GM23338 (cell line): ENCODE data around the gene TJP1. TPM values are rescaled to one million over a fixed set of nuclear protein-coding genes. Genes with fewer than 3 reads are reported as not detected.

Experiments used
- ATAC-seq: fragments of 200-7000 bp; cut with Tn5 transposase; 3 replicates; pipeline ENCODE4 v1.9.1; 2020
- DNase-seq: peaks from one replicate; pipeline ENCODE4 v3.0.0-alpha.2; 2015; ENCODE audit warnings: low spot score
- H2AFZ ChIP-seq: fragments of 200-600 bp; sonication (generic); 2 replicates; pipeline ENCODE4 v1.8.0; 2016; ENCODE audit warnings: antibody characterized with exemption, mild to moderate bottlenecking, moderate library complexity
- H3F3A ChIP-seq: fragments of 200-600 bp; sonication (generic); replicated peaks from 2 replicates; pipeline ENCODE4 v1.8.0; 2017; ENCODE audit warnings: antibody characterized with exemption, mixed run types, low read depth
- H3K27ac ChIP-seq: fragments of 200-600 bp; sonication (generic); 2 replicates; pipeline ENCODE4 v1.6.1; 2016; ENCODE audit warnings: low read depth
- H3K27me3 ChIP-seq: fragments of 200-600 bp; sonication (generic); 2 replicates; pipeline ENCODE4 v1.8.0; 2016; ENCODE audit warnings: mild to moderate bottlenecking, mixed run types, moderate library complexity; ENCODE audit not compliant: insufficient read depth
- H3K36me3 ChIP-seq: fragments of 200-600 bp; sonication (generic); 2 replicates; pipeline ENCODE4 v1.8.0; 2016; ENCODE audit warnings: mild to moderate bottlenecking; ENCODE audit not compliant: insufficient read depth
- H3K4me1 ChIP-seq: fragments of 200-600 bp; sonication (generic); 2 replicates; pipeline ENCODE4 v1.8.0; 2016; ENCODE audit warnings: mild to moderate bottlenecking, moderate library complexity; ENCODE audit not compliant: insufficient read depth
- H3K4me2 ChIP-seq: fragments of 200-600 bp; sonication (generic); 2 replicates; pipeline ENCODE4 v1.7.1; 2017; ENCODE audit warnings: mixed run types
- H3K4me3 ChIP-seq: fragments of 200-600 bp; sonication (generic); 2 replicates; pipeline ENCODE4 v1.6.1; 2016; ENCODE audit warnings: mixed run types
- H3K79me2 ChIP-seq: fragments of 200-600 bp; sonication (generic); replicated peaks from 2 replicates; pipeline ENCODE4 v1.8.0; 2017; ENCODE audit warnings: mild to moderate bottlenecking; ENCODE audit not compliant: insufficient read depth
- H3K9me2 ChIP-seq: fragments of 200-600 bp; sonication (generic); 2 replicates; pipeline ENCODE4 v1.8.0; 2017; ENCODE audit not compliant: insufficient read depth
- H4K20me1 ChIP-seq: fragments of 200-600 bp; sonication (generic); replicated peaks from 2 replicates; pipeline ENCODE4 v1.8.0; 2017; ENCODE audit warnings: mild to moderate bottlenecking; ENCODE audit not compliant: insufficient read depth
- H3K27ac Mint-ChIP-seq: 2 replicates; pipeline ENCODE4 v1.8.0; 2020; ENCODE audit warnings: inconsistent platforms, mild to moderate bottlenecking, moderate library complexity, mixed read lengths
- H3K27me3 Mint-ChIP-seq: 3 replicates; pipeline ENCODE4 v1.8.0; 2022; ENCODE audit warnings: low read depth, mild to moderate bottlenecking, moderate library complexity, mixed read lengths, inconsistent platforms; ENCODE audit not compliant: insufficient read depth, poor library complexity
- H3K36me3 Mint-ChIP-seq: 3 replicates; pipeline ENCODE4 v1.8.0; 2021; ENCODE audit warnings: low read depth, mild to moderate bottlenecking, inconsistent platforms, moderate library complexity, mixed read lengths
- H3K4me1 Mint-ChIP-seq: 3 replicates; pipeline ENCODE4 v1.8.0; 2020; ENCODE audit warnings: mild to moderate bottlenecking, inconsistent platforms, mixed read lengths
- H3K4me3 Mint-ChIP-seq: 3 replicates; pipeline ENCODE4 v1.8.0; 2021; ENCODE audit warnings: moderate library complexity, mild to moderate bottlenecking, inconsistent platforms, mixed read lengths
- H3K9me3 Mint-ChIP-seq: 3 replicates; pipeline ENCODE4 v1.8.0; 2020; ENCODE audit warnings: moderate library complexity, mild to moderate bottlenecking, inconsistent platforms, mixed read lengths
- CREB1 ChIP-seq: fragments of 250-450 bp; sonication (Bioruptor Pico); IDR thresholded peaks from 2 replicates; pipeline ENCODE4 v1.5.0; 2020; ENCODE audit warnings: low read depth, mild to moderate bottlenecking, moderate library complexity
- CTCF ChIP-seq, 2 experiments: fragments of 200-600 bp in 1 of 2; sonication (generic) in 1 of 2; conservative IDR thresholded peaks; 2 replicates each; pipeline versions ENCODE4 v1.5.1 to v1.6.1; 2016 to 2017; ENCODE audit warnings: antibody characterized with exemption in 2 of 2, low read depth in 2 of 2, mild to moderate bottlenecking in 2 of 2, moderate library complexity in 1 of 2
- EZH2 ChIP-seq: fragments of 200-600 bp; sonication (generic); IDR thresholded peaks from one replicate; pipeline ENCODE4 v1.8.0; 2017; ENCODE audit warnings: antibody characterized with exemption, mild to moderate bottlenecking, low read depth; ENCODE audit not compliant: unreplicated experiment
- EZH2phosphoT487 ChIP-seq: fragments of 200-600 bp; sonication (generic); IDR thresholded peaks from one replicate; pipeline ENCODE4 v1.8.1; 2018; ENCODE audit warnings: antibody characterized with exemption; ENCODE audit not compliant: unreplicated experiment
- JUNB ChIP-seq: IDR thresholded peaks from one replicate; pipeline ENCODE4 v1.6.1; 2016; ENCODE audit warnings: antibody characterized with exemption; ENCODE audit not compliant: unreplicated experiment
- NANOG ChIP-seq: IDR thresholded peaks from 2 replicates; pipeline ENCODE4 v1.6.1; 2016; ENCODE audit warnings: antibody characterized with exemption, borderline replicate concordance
- STAT1 ChIP-seq: IDR thresholded peaks from one replicate; pipeline ENCODE4 v1.6.1; 2016; ENCODE audit warnings: antibody characterized with exemption; ENCODE audit not compliant: unreplicated experiment
- ZNF114 ChIP-seq: fragments of 250-450 bp; sonication (Bioruptor Pico); IDR thresholded peaks from 2 replicates; pipeline ENCODE4 v1.5.0; 2020; ENCODE audit warnings: mild to moderate bottlenecking, moderate library complexity
- ZNF331 ChIP-seq: fragments of 250-450 bp; sonication (Bioruptor Pico); IDR thresholded peaks from 2 replicates; pipeline ENCODE4 v1.5.0; 2020; ENCODE audit warnings: low read depth, mild to moderate bottlenecking, moderate library complexity
- ZNF462 ChIP-seq: fragments of 250-450 bp; sonication (Bioruptor Pico); IDR thresholded peaks from 2 replicates; pipeline ENCODE4 v1.5.0; 2020; ENCODE audit warnings: mild to moderate bottlenecking, moderate library complexity
- polyA plus RNA-seq: library from polyadenylated mRNA; unstranded; fragments of >200 nt; fragmentation: Nextera tagmentation; extraction: Ambion mirVana; gene quantifications from 2 replicates; pipeline ENCODE4 v1.2.1, GENCODE V29; 2016
- total RNA-seq: library from RNA; depleted of rRNA; stranded (reverse); fragments of >200 nt; shearing (Covaris generic); gene quantifications from 2 replicates; pipeline ENCODE4 v1.2.3, GENCODE V29; 2014
- TF ChIP-seq, protein P1 (sequence below): IDR thresholded peaks from 2 replicates; pipeline ENCODE4 v1.6.1; 2016; ENCODE audit warnings: antibody characterized with exemption
- TF ChIP-seq, protein P2 (sequence below): IDR thresholded peaks from one replicate; pipeline ENCODE4 v1.6.1; 2018; ENCODE audit warnings: antibody characterized with exemption; ENCODE audit not compliant: unreplicated experiment

TJP1 gene
- total and polyA plus RNA-seq, 2 experiments from 2014 or later: 76.2 to 116 TPM

DNA sequence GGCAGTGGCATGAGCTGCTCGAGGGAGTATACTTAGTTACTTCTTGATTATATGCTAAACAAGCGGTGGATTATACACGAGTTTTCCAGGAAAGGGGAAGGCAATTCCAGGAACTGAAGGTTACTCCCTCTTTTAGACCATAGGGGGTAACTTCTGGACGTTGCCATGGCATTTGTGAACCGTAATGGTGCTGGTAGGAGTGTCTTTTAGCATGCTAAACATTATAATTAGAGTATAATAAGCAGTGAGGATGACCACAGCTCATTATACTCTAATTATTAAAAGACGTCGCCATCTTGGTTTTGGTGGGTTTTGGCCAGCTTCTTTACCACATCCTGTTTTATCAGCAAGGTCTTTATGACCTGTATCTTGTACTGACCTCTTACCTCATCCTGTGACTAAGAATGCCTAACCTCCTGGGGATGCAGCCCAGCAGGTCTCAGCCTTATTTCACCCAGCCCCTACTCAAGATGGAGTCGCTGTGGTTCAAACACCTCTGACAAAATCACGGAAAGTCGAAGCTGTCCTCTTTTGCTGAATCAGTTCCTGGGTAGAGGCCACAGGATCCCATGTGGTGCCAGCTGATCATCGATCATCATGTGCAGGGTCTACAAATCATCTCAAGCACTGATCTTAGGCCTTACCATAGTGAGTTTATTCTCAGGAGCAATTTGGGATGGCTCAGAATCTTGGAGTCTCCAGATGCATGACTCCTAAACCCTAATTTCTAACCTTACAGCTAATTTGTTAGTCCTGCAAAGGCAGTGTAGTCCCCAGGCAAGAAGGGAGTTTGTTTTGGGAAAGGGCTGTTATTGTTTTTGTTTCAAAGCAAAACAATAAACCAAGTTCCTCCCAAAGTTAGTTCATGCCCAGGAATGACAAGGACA is 149.1 kb downstream of the TJP1 start (continued):
- no peak for TF ChIP-seq ZNF114

DNA sequence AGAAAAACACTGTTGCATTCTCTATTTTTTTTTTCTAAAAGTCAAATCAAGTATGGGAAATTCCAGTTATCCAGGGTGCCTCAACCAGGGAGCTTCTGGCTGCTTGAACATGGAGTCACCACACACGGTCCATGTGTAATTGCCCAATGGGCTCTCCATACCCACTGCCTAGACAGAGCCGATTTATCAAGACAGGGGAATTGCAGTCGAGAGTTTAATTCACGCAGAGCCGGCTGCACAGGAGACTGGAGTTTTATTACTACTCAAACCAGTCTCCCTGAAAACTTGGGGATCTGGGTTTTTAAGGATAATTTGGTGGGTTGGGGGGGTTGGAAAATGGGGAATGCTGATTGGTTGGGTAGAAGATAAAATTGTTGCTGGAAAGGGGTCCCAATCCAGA is 149.8 kb downstream of the TJP1 start:
- H3K9me3 Mint-ChIP-seq: no peaks in the 10 kb centered on the region
- no peak overlapping the region for H3K27ac ChIP-seq
- H3K36me3 Mint-ChIP-seq: no peaks in the 10 kb centered on the region; the same call in 2 of the 3 replicates
- peaks cover 23% of the 10 kb centered on the region for H3K4me1 ChIP-seq
- no peak overlapping the region for H3K4me2 ChIP-seq
- H2AFZ ChIP-seq: no peak overlapping the region
- H4K20me1 ChIP-seq: no peaks in the 10 kb centered on the region
- no peak for ATAC-seq
- no peak overlapping the region for H3K4me3 ChIP-seq
- no peaks in the 10 kb centered on the region for H3K36me3 ChIP-seq
- no peaks in the 10 kb centered on the region for H3K79me2 ChIP-seq
- peaks cover 7% of the 10 kb centered on the region for H3K9me2 ChIP-seq
- H3K4me1 Mint-ChIP-seq: peaks cover 22% of the 10 kb centered on the region
- H3K4me3 Mint-ChIP-seq: no peak overlapping the region
- H3K27me3 Mint-ChIP-seq: peaks cover 27% of the 10 kb centered on the region
- H3K27ac Mint-ChIP-seq: no peak overlapping the region
- no peak for DNase-seq
- H3F3A ChIP-seq: 0 out of 2 replicates have a peak, but pooled peaks cover 14% of the 10 kb centered on the region
- H3K27me3 ChIP-seq: peaks cover 12% of the 10 kb centered on the region
- TF ChIP-seq ZNF114 (no peak), EZH2phosphoT487 (no peak), ZNF331 (CRISPR knock-in tag) (no peak), CREB1 (no peak), CTCF (conservative IDR thresholded peaks at IDR 0.05; ENCODE audit: low read depth in 2 of 2) (no peak), ZNF462 (no peak), JUNB (no peak), NANOG (no peak), EZH2 (no peak), STAT1 (no peak)
- TF ChIP-seq, protein P1, sequence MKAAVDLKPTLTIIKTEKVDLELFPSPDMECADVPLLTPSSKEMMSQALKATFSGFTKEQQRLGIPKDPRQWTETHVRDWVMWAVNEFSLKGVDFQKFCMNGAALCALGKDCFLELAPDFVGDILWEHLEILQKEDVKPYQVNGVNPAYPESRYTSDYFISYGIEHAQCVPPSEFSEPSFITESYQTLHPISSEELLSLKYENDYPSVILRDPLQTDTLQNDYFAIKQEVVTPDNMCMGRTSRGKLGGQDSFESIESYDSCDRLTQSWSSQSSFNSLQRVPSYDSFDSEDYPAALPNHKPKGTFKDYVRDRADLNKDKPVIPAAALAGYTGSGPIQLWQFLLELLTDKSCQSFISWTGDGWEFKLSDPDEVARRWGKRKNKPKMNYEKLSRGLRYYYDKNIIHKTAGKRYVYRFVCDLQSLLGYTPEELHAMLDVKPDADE: no peak
- TF ChIP-seq, protein P2, sequence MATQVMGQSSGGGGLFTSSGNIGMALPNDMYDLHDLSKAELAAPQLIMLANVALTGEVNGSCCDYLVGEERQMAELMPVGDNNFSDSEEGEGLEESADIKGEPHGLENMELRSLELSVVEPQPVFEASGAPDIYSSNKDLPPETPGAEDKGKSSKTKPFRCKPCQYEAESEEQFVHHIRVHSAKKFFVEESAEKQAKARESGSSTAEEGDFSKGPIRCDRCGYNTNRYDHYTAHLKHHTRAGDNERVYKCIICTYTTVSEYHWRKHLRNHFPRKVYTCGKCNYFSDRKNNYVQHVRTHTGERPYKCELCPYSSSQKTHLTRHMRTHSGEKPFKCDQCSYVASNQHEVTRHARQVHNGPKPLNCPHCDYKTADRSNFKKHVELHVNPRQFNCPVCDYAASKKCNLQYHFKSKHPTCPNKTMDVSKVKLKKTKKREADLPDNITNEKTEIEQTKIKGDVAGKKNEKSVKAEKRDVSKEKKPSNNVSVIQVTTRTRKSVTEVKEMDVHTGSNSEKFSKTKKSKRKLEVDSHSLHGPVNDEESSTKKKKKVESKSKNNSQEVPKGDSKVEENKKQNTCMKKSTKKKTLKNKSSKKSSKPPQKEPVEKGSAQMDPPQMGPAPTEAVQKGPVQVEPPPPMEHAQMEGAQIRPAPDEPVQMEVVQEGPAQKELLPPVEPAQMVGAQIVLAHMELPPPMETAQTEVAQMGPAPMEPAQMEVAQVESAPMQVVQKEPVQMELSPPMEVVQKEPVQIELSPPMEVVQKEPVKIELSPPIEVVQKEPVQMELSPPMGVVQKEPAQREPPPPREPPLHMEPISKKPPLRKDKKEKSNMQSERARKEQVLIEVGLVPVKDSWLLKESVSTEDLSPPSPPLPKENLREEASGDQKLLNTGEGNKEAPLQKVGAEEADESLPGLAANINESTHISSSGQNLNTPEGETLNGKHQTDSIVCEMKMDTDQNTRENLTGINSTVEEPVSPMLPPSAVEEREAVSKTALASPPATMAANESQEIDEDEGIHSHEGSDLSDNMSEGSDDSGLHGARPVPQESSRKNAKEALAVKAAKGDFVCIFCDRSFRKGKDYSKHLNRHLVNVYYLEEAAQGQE: no peak
